Right renal cortex interstitium (tissue), 3 donors: ENCODE results near the gene VAV3. TPM values are rescaled to one million over a fixed set of nuclear protein-coding genes. Genes with fewer than 3 reads are reported as not detected.

Experiments used
- DNase-seq, 3 donors: peaks; one replicate each; pipeline ENCODE4 v3.0.0-alpha.2; 2013; ENCODE audit warnings: low read depth in 3 of 3, low spot score in 2 of 3
- polyA plus RNA-seq, 3 donors: library from polyadenylated mRNA; unstranded; fragments of 120-200 nt; gene quantifications; one replicate each; pipeline ENCODE4 v1.2.1, GENCODE V29; 2013; ENCODE audit not compliant: insufficient read length in 3 of 3

VAV3 gene
- polyA plus RNA-seq, 3 donors, result 154 to 159 (median 158) TPM

- no peak for DNase-seq
These were observed 10.9 kb upstream of the VAV3 start for GRCh38 chr1:107975851-107976250.

- no peak for DNase-seq
These were observed 9.1 kb upstream of the VAV3 start for GRCh38 chr1:107974090-107974489.

- no peak for DNase-seq
These were observed 7.6 kb upstream of the VAV3 start for GRCh38 chr1:107972391-107973180.

GRCh38 chr1:107966550-107966949 is 1.6 kb upstream of the VAV3 start:
- DNase-seq, result no peak

GRCh38 chr1:107964336-107965109 is 457 bp downstream of the VAV3 start:
- DNase-seq, result peak in 1 of 3 donors; percentile 23

GRCh38 chr1:107963601-107964335 is 1.2 kb downstream of the VAV3 start:
- DNase-seq, result peak in 1 of 3 donors; percentile 21

GRCh38 chr1:107963008-107963407 is 2.0 kb downstream of the VAV3 start:
- no peak for DNase-seq

GRCh38 chr1:107954719-107955415 is 10.1 kb downstream of the VAV3 start:
- DNase-seq, result no peak

- no peak for DNase-seq
These were observed 10.9 kb downstream of the VAV3 start for GRCh38 chr1:107954126-107954525.

- DNase-seq, result no peak
These were observed 11.4 kb downstream of the VAV3 start for GRCh38 chr1:107953556-107953955.

GRCh38 chr1:107952989-107953388 is 12.0 kb downstream of the VAV3 start:
- DNase-seq, result no peak

- DNase-seq, result no peak
These were observed 14.5 kb downstream of the VAV3 start for GRCh38 chr1:107950464-107950863.

GRCh38 chr1:107949467-107950253 is 15.3 kb downstream of the VAV3 start:
- DNase-seq, result no peak

- no peak for DNase-seq
These were observed 18.2 kb downstream of the VAV3 start for GRCh38 chr1:107946794-107947193.

GRCh38 chr1:107943694-107944093 is 21.3 kb downstream of the VAV3 start:
- no peak for DNase-seq

GRCh38 chr1:107942814-107943213 is 22.2 kb downstream of the VAV3 start:
- DNase-seq, result no peak

GRCh38 chr1:107941531-107941930 is 23.4 kb downstream of the VAV3 start:
- DNase-seq, result no peak

- DNase-seq, result no peak
These were observed 23.9 kb downstream of the VAV3 start for GRCh38 chr1:107941123-107941522.

- no peak for DNase-seq
These were observed 24.3 kb downstream of the VAV3 start for GRCh38 chr1:107940701-107941100.

- no peak for DNase-seq
These were observed 24.9 kb downstream of the VAV3 start for GRCh38 chr1:107940017-107940577.
